SU-DHL-6 (cell line): Measurements from ENCODE around the gene COL25A1.

Experiments used
- H2AFZ ChIP-seq: fragments of 200-600 bp; sonication (generic); 2 replicates; pipeline ENCODE4 v1.6.1; 2014; ENCODE audit warnings: low read depth, mild to moderate bottlenecking, moderate library complexity, mixed read lengths, antibody characterized with exemption, low read length; ENCODE audit not compliant: severe bottlenecking
- H3F3A ChIP-seq: fragments of 200-600 bp; shearing (Covaris generic); 2 replicates; pipeline ENCODE4 v1.6.0; 2016; ENCODE audit warnings: antibody characterized with exemption, mild to moderate bottlenecking; ENCODE audit not compliant: insufficient read depth
- H3K27ac ChIP-seq: fragments of 200-600 bp; sonication (generic); 2 replicates; pipeline ENCODE4 v1.5.1; 2016; ENCODE audit warnings: low read depth, mild to moderate bottlenecking, low read length, moderate library complexity, mixed read lengths
- H3K27me3 ChIP-seq: fragments of 200-600 bp; sonication (generic), shearing (Covaris generic); 2 replicates; pipeline ENCODE4 v1.6.0; 2014; ENCODE audit warnings: mild to moderate bottlenecking, low read length
- H3K36me3 ChIP-seq: fragments of 200-600 bp; sonication (generic); 2 replicates; pipeline ENCODE4 v1.6.1; 2014; ENCODE audit warnings: mild to moderate bottlenecking, low read length, mixed read lengths
- H3K4me2 ChIP-seq: fragments of 300-600, 200-600 bp; shearing (Covaris generic), sonication (generic); 2 replicates; pipeline ENCODE4 v1.6.0; 2014; ENCODE audit warnings: low read length, low read depth, mild to moderate bottlenecking; ENCODE audit not compliant: poor library complexity, severe bottlenecking
- H3K4me3 ChIP-seq: fragments of 200-600 bp; sonication (generic); 2 replicates; pipeline ENCODE4 v1.5.1; 2014; ENCODE audit warnings: antibody characterized with exemption, low read length, mild to moderate bottlenecking, mixed read lengths; ENCODE audit not compliant: insufficient read depth, poor library complexity, severe bottlenecking
- H3K79me2 ChIP-seq: fragments of 200-600 bp; sonication (generic); 2 replicates; pipeline ENCODE4 v1.6.1; 2014; ENCODE audit warnings: mild to moderate bottlenecking, low read length, moderate library complexity; ENCODE audit not compliant: insufficient read depth
- H3K9ac ChIP-seq: fragments of 200-600 bp; sonication (generic); 2 replicates; pipeline ENCODE4 v1.7.0; 2014; ENCODE audit warnings: mild to moderate bottlenecking, low read length
- H3K9me2 ChIP-seq: fragments of 200-600 bp; sonication (generic); replicated peaks from 2 replicates; pipeline ENCODE4 v1.6.1; 2014; ENCODE audit warnings: low read length; ENCODE audit not compliant: insufficient read depth
- H3K9me3 ChIP-seq: fragments of 200-600 bp; sonication (generic); 2 replicates; pipeline ENCODE4 v1.6.1; 2014; ENCODE audit warnings: low read length, mixed read lengths; ENCODE audit not compliant: insufficient read depth
- H4K20me1 ChIP-seq: fragments of 200-600 bp; sonication (generic); 2 replicates; pipeline ENCODE4 v1.6.1; 2014; ENCODE audit warnings: low read depth, mild to moderate bottlenecking, antibody characterized with exemption, low read length, moderate library complexity, mixed read lengths
- CTCF ChIP-seq: fragments of 200-600 bp; sonication (generic); IDR thresholded peaks from one replicate; pipeline ENCODE4 v1.5.1; 2017; ENCODE audit warnings: antibody characterized with exemption, mild to moderate bottlenecking, low read length, moderate library complexity; ENCODE audit not compliant: insufficient read depth, poor library complexity, severe bottlenecking
- EZH2phosphoT487 ChIP-seq: fragments of 200-600 bp; sonication (generic), shearing (Covaris generic); conservative IDR thresholded peaks from 2 replicates; pipeline ENCODE4 v1.6.1; 2018; ENCODE audit warnings: mild to moderate bottlenecking, antibody characterized with exemption, low read length, moderate library complexity, mixed read lengths

Gene COL25A1

GRCh38 chr4:108930186-108930585 is 372.3 kb downstream of the COL25A1 start:
- Histone ChIP-seq H3K9me2 (no peaks in the 10 kb centered on the region), H3K9ac (no peak overlapping the region), H3K4me2 (no peak overlapping the region), H3K27me3 (no peaks in the 10 kb centered on the region), H3K9me3 (no peaks in the 10 kb centered on the region), H3K4me3 (no peak overlapping the region), H2AFZ (no peak overlapping the region), H3K79me2 (no peaks in the 10 kb centered on the region), H4K20me1 (no peaks in the 10 kb centered on the region), H3K36me3 (no peaks in the 10 kb centered on the region), H3F3A (no peaks in the 10 kb centered on the region), H3K27ac (no peak overlapping the region)
- TF ChIP-seq EZH2phosphoT487 (no peak), CTCF (no peak)

GRCh38 chr4:108926781-108927180 is 375.7 kb downstream of the COL25A1 start:
- H3F3A ChIP-seq = no peaks in the 10 kb centered on the region
- H3K27ac ChIP-seq = no peak overlapping the region
- no peak overlapping the region for H3K4me3 ChIP-seq
- no peak overlapping the region for H2AFZ ChIP-seq
- H3K36me3 ChIP-seq = no peaks in the 10 kb centered on the region
- H3K9me2 ChIP-seq = no peaks in the 10 kb centered on the region
- no peaks in the 10 kb centered on the region for H3K27me3 ChIP-seq
- TF ChIP-seq CTCF (no peak), EZH2phosphoT487 (no peak)
- H3K9ac ChIP-seq = no peak overlapping the region
- no peak overlapping the region for H3K4me2 ChIP-seq
- no peaks in the 10 kb centered on the region for H3K9me3 ChIP-seq
- H3K79me2 ChIP-seq = no peaks in the 10 kb centered on the region
- H4K20me1 ChIP-seq = no peaks in the 10 kb centered on the region

- no peak overlapping the region for H3K4me3 ChIP-seq
- H3K36me3 ChIP-seq = no peaks in the 10 kb centered on the region
- no peak overlapping the region for H3K27ac ChIP-seq
- no peaks in the 10 kb centered on the region for H3F3A ChIP-seq
- no peak overlapping the region for H3K9ac ChIP-seq
- no peaks in the 10 kb centered on the region for H3K9me2 ChIP-seq
- no peaks in the 10 kb centered on the region for H4K20me1 ChIP-seq
- H2AFZ ChIP-seq = no peak overlapping the region
- no peak for TF ChIP-seq EZH2phosphoT487
- no peak for TF ChIP-seq CTCF
- H3K4me2 ChIP-seq = no peak overlapping the region
- H3K9me3 ChIP-seq = no peaks in the 10 kb centered on the region
- no peaks in the 10 kb centered on the region for H3K79me2 ChIP-seq
- no peaks in the 10 kb centered on the region for H3K27me3 ChIP-seq
These were observed 376.4 kb downstream of the COL25A1 start for GRCh38 chr4:108926061-108926460.
